ENCODE data around the gene LSM4.

- TF ChIP-seq POLR2A (IDR thresholded peaks at IDR 0.05), result peak; percentile 85
- TF ChIP-seq CTCF (IDR thresholded peaks at IDR 0.05), result no peak
Observed at GRCh38 chr19:18280247-18281081, 42.4 kb downstream of the LSM4 start.

All from right lobe of liver (tissue), 4 donors.